MM.1S (cell line): ENCODE measurements around the gene MINDY4.

Source experiments
- DNase-seq: peaks from one replicate; pipeline ENCODE4 v3.0.0-alpha.2; 2015
- H2AFZ ChIP-seq: fragments of 300-600 bp; sonication (generic); 2 replicates; pipeline ENCODE4 v1.6.0; 2016; ENCODE audit warnings: antibody characterized with exemption, low read length
- H3F3A ChIP-seq: fragments of 300-600 bp; sonication (generic); 2 replicates; pipeline ENCODE4 v1.6.1; 2016; ENCODE audit warnings: mild to moderate bottlenecking, antibody characterized with exemption, low read length, moderate library complexity, mixed read lengths; ENCODE audit not compliant: insufficient read depth
- H3K27ac ChIP-seq: fragments of 300-600 bp; sonication (generic); 2 replicates; pipeline ENCODE4 v1.5.1; 2016; ENCODE audit warnings: mild to moderate bottlenecking, low read length
- H3K27me3 ChIP-seq: fragments of 300-600 bp; sonication (generic); replicated peaks from 2 replicates; pipeline ENCODE4 v1.6.0; 2016; ENCODE audit warnings: low read length; ENCODE audit not compliant: insufficient read depth
- H3K36me3 ChIP-seq: fragments of 300-600 bp; sonication (generic); replicated peaks from 2 replicates; pipeline ENCODE4 v1.6.1; 2016; ENCODE audit warnings: mild to moderate bottlenecking, low read length, mixed read lengths; ENCODE audit not compliant: insufficient read depth
- H3K4me1 ChIP-seq: fragments of 300-600 bp; sonication (generic); 2 replicates; pipeline ENCODE4 v1.6.1; 2016; ENCODE audit warnings: low read length, mixed read lengths
- H3K4me2 ChIP-seq: fragments of 300-600 bp; sonication (generic); 2 replicates; pipeline ENCODE4 v1.6.0; 2016; ENCODE audit warnings: low read depth, low read length
- H3K4me3 ChIP-seq: fragments of 300-600 bp; sonication (generic); 2 replicates; pipeline ENCODE4 v1.5.1; 2016; ENCODE audit warnings: low read length, mixed read lengths
- H3K79me2 ChIP-seq: fragments of 300-600 bp; sonication (generic); 2 replicates; pipeline ENCODE4 v1.6.1; 2016; ENCODE audit warnings: mixed run types, low read length, mixed read lengths
- H3K9ac ChIP-seq: fragments of 300-600 bp; sonication (generic); 2 replicates; pipeline ENCODE4 v1.6.1; 2016; ENCODE audit warnings: low read length, mixed read lengths
- H3K9me2 ChIP-seq: fragments of 300-600 bp; sonication (generic); replicated peaks from 2 replicates; pipeline ENCODE4 v1.6.1; 2016; ENCODE audit warnings: mild to moderate bottlenecking, low read length, mixed read lengths; ENCODE audit not compliant: insufficient read depth
- H3K9me3 ChIP-seq: fragments of 300-600 bp; sonication (generic); replicated peaks from 2 replicates; pipeline ENCODE4 v1.6.1; 2016; ENCODE audit warnings: mild to moderate bottlenecking, low read length, mixed read lengths; ENCODE audit not compliant: insufficient read depth
- H4K20me1 ChIP-seq: fragments of 300-600 bp; sonication (generic); 2 replicates; pipeline ENCODE4 v1.6.1; 2016; ENCODE audit warnings: mild to moderate bottlenecking, low read length, moderate library complexity, mixed read lengths; ENCODE audit not compliant: insufficient read depth
- CTCF ChIP-seq: fragments of 300-600 bp; sonication (generic); IDR thresholded peaks from 2 replicates; pipeline ENCODE4 v1.5.1; 2016; ENCODE audit warnings: antibody characterized with exemption, low read length, mixed read lengths
- EZH2 ChIP-seq: fragments of 300-600 bp; sonication (generic); optimal IDR thresholded peaks from 2 replicates; pipeline ENCODE3; 2017; ENCODE audit warnings: low read depth, mild to moderate bottlenecking, antibody characterized with exemption, low read length, mixed read lengths
- EZH2phosphoT487 ChIP-seq: fragments of 300-600 bp; sonication (generic); IDR thresholded peaks from 2 replicates; pipeline ENCODE4 v1.6.1; 2018; ENCODE audit warnings: antibody characterized with exemption, low read length

Gene MINDY4

GRCh38 chr7:30750683-30751650, 20.2 kb upstream of the MINDY4 start:
- no peaks in the 10 kb centered on the region for H4K20me1 ChIP-seq
- no peak for DNase-seq

GRCh38 chr7:30751696-30752273, 19.4 kb upstream of the MINDY4 start, which contains the start of gene INMT:
Gene INMT, plus strand, starts transcription at chr7:30752135. Its CDS starts 16 bp downstream, at chr7:30752151.
- no peak within 1 kb of the TSS for H3K4me3 ChIP-seq
- no peaks in the 10 kb centered on the region for H3K36me3 ChIP-seq
- no peak within 1 kb of the TSS for H3K27ac ChIP-seq
- no peaks in the 10 kb centered on the region for H3F3A ChIP-seq
- H3K4me1 ChIP-seq: no peaks in the 10 kb centered on the region
- no peaks in the 10 kb centered on the region for H4K20me1 ChIP-seq
- no peaks in the 10 kb centered on the region for H3K9me3 ChIP-seq
- H3K27me3 ChIP-seq: no peaks in the 10 kb centered on the region
- no peaks in the 10 kb centered on the region for H3K79me2 ChIP-seq
- no peaks in the 10 kb centered on the region for H3K9me2 ChIP-seq
- H3K9ac ChIP-seq: no peak within 1 kb of the TSS
- H2AFZ ChIP-seq: no peak within 1 kb of the TSS
- TF ChIP-seq EZH2phosphoT487 (no peak), EZH2 (no peak), CTCF (no peak)
- no peak for DNase-seq
- H3K4me2 ChIP-seq: no peak within 1 kb of the TSS

More at GRCh38 chr7:30750683-30751650, 20.2 kb upstream of the MINDY4 start:
- Histone ChIP-seq H3K36me3 (no peaks in the 10 kb centered on the region), H3K27ac (no peak overlapping the region), H3K9ac (no peak overlapping the region), H3K9me3 (no peaks in the 10 kb centered on the region), H3K27me3 (no peaks in the 10 kb centered on the region), H3K79me2 (no peaks in the 10 kb centered on the region), H3F3A (no peaks in the 10 kb centered on the region), H3K4me3 (no peak overlapping the region), H2AFZ (no peak overlapping the region), H3K4me1 (no peaks in the 10 kb centered on the region), H3K4me2 (no peak overlapping the region), H3K9me2 (no peaks in the 10 kb centered on the region)
- TF ChIP-seq CTCF (no peak), EZH2phosphoT487 (no peak), EZH2 (no peak)

- H3K9me3 ChIP-seq: no peaks in the 10 kb centered on the region
- H3K27ac ChIP-seq: no peak overlapping the region
- H3F3A ChIP-seq: no peaks in the 10 kb centered on the region
- no peak overlapping the region for H3K4me2 ChIP-seq
- no peaks in the 10 kb centered on the region for H3K27me3 ChIP-seq
- H3K79me2 ChIP-seq: no peaks in the 10 kb centered on the region
- no peak overlapping the region for H2AFZ ChIP-seq
- TF ChIP-seq CTCF (no peak), EZH2 (no peak)
- H4K20me1 ChIP-seq: no peaks in the 10 kb centered on the region
- no peak overlapping the region for H3K4me3 ChIP-seq
- H3K36me3 ChIP-seq: no peaks in the 10 kb centered on the region
- H3K9me2 ChIP-seq: no peaks in the 10 kb centered on the region
- DNase-seq: no peak
- no peaks in the 10 kb centered on the region for H3K4me1 ChIP-seq
- no peak overlapping the region for H3K9ac ChIP-seq
Observed at GRCh38 chr7:30752484-30752883, 18.7 kb upstream of the MINDY4 start.
